Fibroblast of pulmonary artery (primary cell): Measurements from ENCODE around the gene TSPAN18.

ENCODE experiments used
- DNase-seq: peaks from one replicate; pipeline ENCODE4 v3.0.0-alpha.2; 2010; ENCODE audit warnings: low read depth
- H3K4me3 ChIP-seq: replicated peaks from 2 replicates; pipeline ENCODE4 v1.5.1; 2011; ENCODE audit warnings: low read depth, mild to moderate bottlenecking, control low read depth, low read length, moderate library complexity
- CTCF ChIP-seq: IDR thresholded peaks from 2 replicates; pipeline ENCODE4 v1.5.1; 2011; ENCODE audit warnings: mild to moderate bottlenecking, control low read depth, low read length, inconsistent platforms; ENCODE audit errors: missing control alignments

The TSPAN18 gene

DNA sequence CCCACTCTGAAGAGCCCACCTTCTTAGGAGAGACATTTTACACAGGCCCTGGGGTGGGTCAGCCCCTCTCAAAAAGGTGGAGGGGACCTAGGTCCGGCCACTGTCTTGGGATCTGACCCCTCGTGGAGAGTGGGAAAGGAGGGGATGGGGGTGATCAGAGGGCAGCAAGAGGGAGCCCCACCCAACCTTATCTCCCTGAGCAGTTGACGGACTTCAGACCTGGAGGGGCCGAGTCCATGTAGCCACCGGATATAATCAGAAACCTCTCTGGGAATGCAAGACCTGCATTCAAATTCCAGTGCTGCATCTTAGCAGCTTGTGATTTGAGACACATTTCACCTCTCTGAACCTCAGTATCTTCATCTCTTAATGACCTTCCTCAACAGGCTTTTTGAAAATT, 179.9 kb downstream of the TSPAN18 start:
- TF ChIP-seq CTCF, result no peak
- no peak overlapping the region for H3K4me3 ChIP-seq
- DNase-seq, result no peak

DNA sequence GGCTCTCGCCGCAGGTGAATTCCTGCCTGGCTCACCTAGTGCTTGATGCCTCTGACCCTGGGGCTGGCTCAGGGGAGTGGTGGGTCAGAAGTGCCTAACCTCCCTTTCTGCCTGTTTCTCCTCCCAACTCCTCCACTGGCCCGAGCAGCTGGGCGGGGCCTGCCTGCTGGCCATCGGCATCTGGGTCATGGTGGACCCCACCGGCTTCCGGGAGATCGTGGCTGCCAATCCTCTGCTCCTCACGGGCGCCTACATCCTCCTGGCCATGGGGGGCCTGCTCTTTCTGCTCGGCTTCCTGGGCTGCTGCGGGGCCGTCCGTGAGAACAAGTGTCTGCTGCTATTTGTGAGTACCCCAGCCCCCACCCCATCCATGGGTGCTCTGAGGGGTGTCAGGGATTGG, 182.8 kb downstream of the TSPAN18 start:
- H3K4me3 ChIP-seq, result no peak overlapping the region
- no peak for DNase-seq
- TF ChIP-seq CTCF, result no peak

DNA sequence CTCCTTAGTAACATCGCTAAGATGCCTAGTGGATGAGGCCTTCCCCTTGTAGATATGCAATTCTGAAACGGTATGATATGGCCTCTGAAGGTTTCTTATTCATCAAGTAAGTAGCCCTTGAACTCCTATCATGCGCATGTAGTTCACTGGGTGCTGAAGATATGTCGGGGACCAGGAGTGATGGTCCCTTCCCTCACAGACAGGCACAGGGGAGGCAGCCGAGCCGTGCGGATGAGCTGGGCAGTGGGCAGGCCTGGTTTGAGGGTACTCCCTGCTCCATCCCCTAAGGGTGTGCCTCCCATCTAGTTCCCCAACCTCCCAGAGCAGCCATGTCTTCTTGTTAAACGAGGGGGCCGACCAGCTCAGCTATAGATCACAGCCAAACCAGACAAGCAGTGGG, 183.8 kb downstream of the TSPAN18 start:
- H3K4me3 ChIP-seq, result no peak overlapping the region
- TF ChIP-seq CTCF, result no peak
- no peak for DNase-seq

DNA sequence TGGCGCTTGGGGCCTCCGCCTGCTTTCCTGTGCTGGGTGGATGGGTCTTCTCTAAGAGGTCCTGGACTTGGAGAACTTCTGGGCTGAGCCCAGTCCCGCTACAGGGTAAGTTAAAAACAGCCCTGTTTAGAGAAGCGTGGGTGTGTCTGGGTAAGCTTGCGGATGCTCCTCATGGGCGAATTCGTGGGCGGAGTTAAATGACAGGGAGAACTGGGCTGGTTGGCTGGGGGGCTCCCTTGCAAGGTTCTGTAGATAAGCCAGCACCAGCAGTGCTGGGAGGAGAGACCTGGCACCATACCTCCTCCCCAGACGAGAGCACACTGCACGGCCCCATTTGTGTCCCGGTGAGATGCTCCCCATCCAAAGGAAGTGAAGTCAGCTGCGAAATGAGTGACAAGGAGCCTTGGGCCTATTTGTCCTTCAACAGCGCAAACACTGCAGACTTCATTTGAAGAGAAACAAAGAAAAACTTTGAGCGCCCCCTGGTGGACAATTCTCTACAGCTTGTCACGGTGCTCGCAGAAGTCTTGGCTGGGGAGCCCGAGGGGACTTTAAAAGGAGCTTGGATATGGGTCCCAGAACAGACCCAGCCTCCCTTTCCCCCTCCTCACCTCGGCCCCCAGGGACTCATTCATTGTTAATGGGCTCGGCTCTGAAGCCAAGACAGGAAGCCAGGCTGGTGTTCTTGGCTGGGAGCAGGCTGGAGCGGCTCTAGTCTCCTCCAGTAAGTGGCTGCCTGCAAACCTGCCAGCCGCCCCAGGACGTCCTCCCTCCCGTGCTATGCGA, 184.5 kb downstream of the TSPAN18 start:
- no peak overlapping the region for H3K4me3 ChIP-seq
- TF ChIP-seq CTCF, result peak; percentile 66
- DNase-seq, result peak; percentile 86

GRCh38 chr11:44912270-44912987, 185.7 kb downstream of the TSPAN18 start:
- DNase-seq, result no peak
- TF ChIP-seq CTCF, result no peak
- H3K4me3 ChIP-seq, result no peak overlapping the region

DNA sequence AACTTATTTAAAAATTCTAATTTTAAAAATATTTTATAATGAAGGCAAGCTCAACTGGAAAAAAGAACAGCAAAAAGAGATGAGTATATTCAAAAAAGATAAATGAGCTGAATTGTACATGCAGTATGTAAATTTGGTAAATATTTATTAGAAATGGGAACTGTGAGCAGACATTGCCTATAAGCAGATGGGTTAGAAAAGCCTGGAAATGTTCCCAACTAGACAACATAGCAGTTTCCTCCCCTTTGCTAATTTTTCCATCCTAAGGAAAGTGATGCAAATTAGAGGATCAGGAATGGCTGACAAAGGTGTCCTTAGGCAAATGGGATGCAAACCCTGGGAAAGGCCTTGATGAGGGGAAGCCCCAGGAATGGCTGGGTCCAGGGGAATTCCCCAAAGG, 186.7 kb downstream of the TSPAN18 start:
- no peak overlapping the region for H3K4me3 ChIP-seq
- TF ChIP-seq CTCF, result no peak
- DNase-seq, result no peak
